H1 (cell line): ENCODE results near the gene NDUFS3. TPM values are rescaled to one million over a fixed set of nuclear protein-coding genes. Genes with fewer than 3 reads are reported as not detected.

Experiments
- CTCF ChIA-PET: fragments of 300-600 bp; sonication (Branson Sonifier 250); formaldehyde crosslinking; loops from one replicate; lab custom pipeline; 2021; ENCODE audit not compliant: partially characterized antibody; lab: Charles Lee
- POLR2A ChIA-PET: fragments of 300-600 bp; sonication (Branson Sonifier 250); formaldehyde crosslinking; loops from one replicate; lab custom pipeline; 2021; ENCODE audit warnings: inconsistent platforms; ENCODE audit not compliant: partially characterized antibody; lab: Charles Lee
- DNase-seq, 2 experiments: peaks; one replicate each; pipeline versions ENCODE4 v3.0.0 to v3.0.0-alpha.2; 2010 to 2022; ENCODE audit warnings: low spot score in 2 of 2, low read depth in 1 of 2, mixed read lengths in 1 of 2
- FAIRE-seq: peaks from 2 replicates; lab custom pipeline; 2011; peaks lifted over from hg19 to GRCh38; lab: Jason Lieb, UNC
- H2AFZ ChIP-seq: 2 replicates; pipeline ENCODE4 v1.8.1; 2012; ENCODE audit warnings: low read length, inconsistent platforms
- H2AK5ac ChIP-seq: 2 replicates; pipeline ENCODE4 v1.6.1; 2013; ENCODE audit warnings: low read depth, low read length
- H2BK120ac ChIP-seq: replicated peaks from 2 replicates; pipeline ENCODE3; 2013; ENCODE audit warnings: low read depth, low read length, inconsistent platforms
- H2BK12ac ChIP-seq: 2 replicates; pipeline ENCODE4 v1.6.1; 2013; ENCODE audit warnings: low read depth, low read length
- H2BK15ac ChIP-seq: 2 replicates; pipeline ENCODE4 v1.6.1; 2013; ENCODE audit warnings: low read length
- H2BK20ac ChIP-seq: 2 replicates; pipeline ENCODE4 v1.6.1; 2013; ENCODE audit warnings: low read length
- H2BK5ac ChIP-seq: 2 replicates; pipeline ENCODE4 v1.6.1; 2013; ENCODE audit warnings: low read depth, low read length
- H3K14ac ChIP-seq: 2 replicates; pipeline ENCODE4 v1.6.1; 2013; ENCODE audit warnings: inconsistent platforms; ENCODE audit not compliant: insufficient read length
- H3K18ac ChIP-seq: 2 replicates; pipeline ENCODE4 v1.6.1; 2013; ENCODE audit warnings: low read length; ENCODE audit errors: extremely low read depth
- H3K23ac ChIP-seq: 2 replicates; pipeline ENCODE4 v1.6.1; 2013; ENCODE audit warnings: inconsistent platforms; ENCODE audit not compliant: insufficient read length
- H3K23me2 ChIP-seq: 2 replicates; pipeline ENCODE4 v1.6.1; 2013; ENCODE audit warnings: low read depth, low read length
- H3K27ac ChIP-seq: 2 replicates; pipeline ENCODE4 v1.6.1; 2011; ENCODE audit warnings: low read depth, low read length, inconsistent platforms
- H3K27me3 ChIP-seq, 4 experiments: replicated peaks in 1 of 4; 1 replicate in 1 of 4; 2 replicates in 3 of 4; pipeline versions ENCODE4 v1.6.1 to v1.8.1; 2011 to 2013; ENCODE audit warnings: low read length in 3 of 4, mild to moderate bottlenecking in 3 of 4, inconsistent platforms in 2 of 4, mixed read lengths in 2 of 4, moderate library complexity in 1 of 4; ENCODE audit not compliant: control insufficient read depth in 3 of 4, insufficient read depth in 3 of 4; ENCODE audit errors: extremely low read depth in 1 of 4
- H3K36me3 ChIP-seq, 4 experiments: 2 replicates each; pipeline versions ENCODE4 v1.6.1 to v1.8.1; 2011 to 2013; ENCODE audit warnings: mild to moderate bottlenecking in 4 of 4, low read length in 3 of 4, moderate library complexity in 2 of 4, control low read depth in 1 of 4, inconsistent platforms in 1 of 4; ENCODE audit not compliant: insufficient read depth in 4 of 4, control insufficient read depth in 2 of 4
- H3K4ac ChIP-seq: replicated peaks from 2 replicates; pipeline ENCODE3; 2013; ENCODE audit warnings: low read length, low read depth, mixed read lengths, inconsistent platforms; ENCODE audit not compliant: insufficient read length
- H3K4me1 ChIP-seq, 4 experiments: replicated peaks in 1 of 4; 1 replicate in 1 of 4; 2 replicates in 3 of 4; pipeline versions ENCODE4 v1.6.1 to v1.8.1; 2011 to 2013; ENCODE audit warnings: low read length in 3 of 4, inconsistent platforms in 2 of 4, mixed read lengths in 1 of 4; ENCODE audit not compliant: insufficient read depth in 4 of 4, control insufficient read depth in 3 of 4
- H3K4me2 ChIP-seq, 2 experiments: 2 replicates each; pipeline versions ENCODE4 v1.6.1 to v1.8.1; 2011 to 2013; ENCODE audit warnings: low read depth in 2 of 2, low read length in 2 of 2, control low read depth in 1 of 2, inconsistent platforms in 1 of 2, mild to moderate bottlenecking in 1 of 2; ENCODE audit not compliant: insufficient read depth in 1 of 2
- H3K4me3 ChIP-seq, 4 experiments: fragments of 200-600, 300-600 bp in 1 of 4; sonication (generic), shearing (Covaris generic), sonication (Bioruptor Twin) in 1 of 4; 2 replicates each; pipeline versions ENCODE4 v1.5.1 to v1.8.1; 2011 to 2016; ENCODE audit warnings: low read length in 4 of 4, low read depth in 3 of 4, control low read depth in 2 of 4, inconsistent platforms in 2 of 4, mild to moderate bottlenecking in 2 of 4, mixed read lengths in 1 of 4, moderate library complexity in 1 of 4; ENCODE audit not compliant: insufficient read depth in 2 of 4; ENCODE audit errors: extremely low read depth in 1 of 4
- H3K56ac ChIP-seq: replicated peaks from 2 replicates; pipeline ENCODE3; 2013; ENCODE audit warnings: low read depth, mild to moderate bottlenecking, mixed read lengths, low read length, inconsistent platforms; ENCODE audit not compliant: insufficient read length
- H3K79me1 ChIP-seq: 2 replicates; pipeline ENCODE4 v1.6.1; 2013; ENCODE audit warnings: low read depth, low read length, control low read depth
- H3K79me2 ChIP-seq, 2 experiments: 2 replicates each; pipeline versions ENCODE4 v1.6.1 to v1.8.1; 2012 to 2013; ENCODE audit warnings: low read length in 2 of 2, mild to moderate bottlenecking in 2 of 2, inconsistent platforms in 1 of 2; ENCODE audit not compliant: insufficient read depth in 2 of 2, control insufficient read depth in 1 of 2
- H3K9ac ChIP-seq, 4 experiments: replicated peaks in 1 of 4; 1 replicate in 1 of 4; 2 replicates in 3 of 4; pipeline versions ENCODE4 v1.6.1 to v1.8.1; 2011 to 2013; ENCODE audit warnings: low read depth in 3 of 4, low read length in 3 of 4, control low read depth in 2 of 4, mild to moderate bottlenecking in 2 of 4, moderate library complexity in 2 of 4, inconsistent platforms in 1 of 4; ENCODE audit errors: extremely low read depth in 1 of 4
- H3K9me3 ChIP-seq, 2 experiments: 2 replicates each; pipeline versions ENCODE4 v1.6.1 to v1.8.1; 2012 to 2013; ENCODE audit warnings: mild to moderate bottlenecking in 2 of 2, moderate library complexity in 2 of 2, control low read depth in 1 of 2, inconsistent platforms in 1 of 2, low read depth in 1 of 2, low read length in 1 of 2, mixed read lengths in 1 of 2; ENCODE audit not compliant: insufficient read depth in 2 of 2
- H4K20me1 ChIP-seq, 2 experiments: replicated peaks in 1 of 2; 2 replicates each; pipeline versions ENCODE3 to v1.8.1; 2011 to 2013; ENCODE audit warnings: inconsistent platforms in 2 of 2, low read length in 2 of 2, mild to moderate bottlenecking in 1 of 2; ENCODE audit not compliant: insufficient read depth in 2 of 2, control insufficient read depth in 1 of 2
- H4K5ac ChIP-seq: 2 replicates; pipeline ENCODE4 v1.6.1; 2013; ENCODE audit warnings: low read length, low read depth, mixed read lengths, inconsistent platforms; ENCODE audit not compliant: insufficient read length
- H4K8ac ChIP-seq: 2 replicates; pipeline ENCODE4 v1.8.0; 2013; ENCODE audit warnings: mild to moderate bottlenecking, moderate library complexity, low read length, inconsistent platforms; ENCODE audit not compliant: insufficient read depth; ENCODE audit errors: extremely low read depth
- H4K91ac ChIP-seq: replicated peaks from 2 replicates; pipeline ENCODE3; 2013; ENCODE audit warnings: low read length, mixed read lengths, inconsistent platforms; ENCODE audit not compliant: insufficient read length
- ATF3 ChIP-seq: IDR thresholded peaks from 2 replicates; pipeline ENCODE4 v1.6.1; 2011; ENCODE audit warnings: low read depth, mild to moderate bottlenecking, low read length; ENCODE audit not compliant: insufficient read depth
- HDAC6 ChIP-seq: IDR thresholded peaks from one replicate; pipeline ENCODE4 v1.7.1; 2012; ENCODE audit warnings: low read depth, mild to moderate bottlenecking, inconsistent platforms, low read length, moderate library complexity
- JUND ChIP-seq: IDR thresholded peaks from 2 replicates; pipeline ENCODE4 v1.6.1; 2011; ENCODE audit warnings: mild to moderate bottlenecking, improper control_type of control experiment, low read length
- MAFK ChIP-seq: IDR thresholded peaks from 2 replicates; pipeline ENCODE4 v1.6.1; 2012; ENCODE audit warnings: low read depth, mild to moderate bottlenecking, improper control_type of control experiment, low read length
- RFX5 ChIP-seq: IDR thresholded peaks from 2 replicates; pipeline ENCODE4 v1.6.1; 2011; ENCODE audit warnings: low read depth, low read length, improper control_type of control experiment, borderline replicate concordance
- RXRA ChIP-seq: IDR thresholded peaks from 2 replicates; pipeline ENCODE4 v1.6.1; 2011; ENCODE audit warnings: low read depth, mild to moderate bottlenecking, low read length, moderate library complexity; ENCODE audit not compliant: insufficient read depth
- SIRT6 ChIP-seq: IDR thresholded peaks from one replicate; pipeline ENCODE4 v1.7.1; 2012; ENCODE audit warnings: low read length, inconsistent platforms
- SRF ChIP-seq: IDR thresholded peaks from 2 replicates; pipeline ENCODE4 v1.6.1; 2011; ENCODE audit warnings: mild to moderate bottlenecking, low read depth, low read length, moderate library complexity
- TAF1 ChIP-seq: IDR thresholded peaks from 2 replicates; pipeline ENCODE4 v1.6.1; 2011; ENCODE audit warnings: mild to moderate bottlenecking, low read depth, low read length
- WGBS, 2 experiments: shearing (Covaris generic) in 1 of 2; methylation state at CpG; one replicate each; pipeline versions ENCODE4 v1.1.6 to v1.1.7; 2013 to 2015; ENCODE audit warnings: low lambda C conversion rate in 2 of 2, mixed read lengths in 2 of 2, inconsistent platforms in 1 of 2, low coverage in 1 of 2, missing lambda C conversion rate in 1 of 2; ENCODE audit not compliant: insufficient replicate concordance in 2 of 2, insufficient coverage in 1 of 2, insufficient read length in 1 of 2; ENCODE audit errors: extremely low coverage in 1 of 2, missing lambda C conversion rate in 1 of 2; 5-methylcytosine and 5-hydroxymethylcytosine counted together
- polyA plus RNA-seq, 7 experiments: library from polyadenylated mRNA; depleted of rRNA in 3 of 7; stranded (reverse) in 5 of 7; unstranded in 2 of 7; fragments of >200 nt in 5 of 7; fragments of 200-250 nt in 2 of 7; gene quantifications; 1 replicate in 5 of 7; 2 replicates in 1 of 7; 4 replicates in 1 of 7; pipeline versions ENCODE4 v1.2.1 to v1.2.3, GENCODE V29; 2011 to 2013; ENCODE audit warnings: missing spikeins in 2 of 7, mixed read lengths in 2 of 7
- total RNA-seq: library from RNA; stranded (reverse); fragmentation: NEBNext Ultra II Directional; extraction: Animal tissue kit (Norgen Biotek cat#: 25700); gene quantifications from 2 replicates; pipeline ENCODE4 v1.2.1, GENCODE V29; 2021

The NDUFS3 gene
- total and polyA plus RNA-seq, 2 of the 8 experiments (the other 6 are each of a cell fraction or from before 2014, with no cell fraction given): 135 to 241 TPM

- H2BK12ac ChIP-seq: no peak overlapping the region
- no peaks in the 10 kb centered on the region for H3K23me2 ChIP-seq
- H3K9me3 ChIP-seq: no peaks in the 10 kb centered on the region
- no peak overlapping the region for H3K18ac ChIP-seq
- no peak overlapping the region for H4K91ac ChIP-seq
- H2BK20ac ChIP-seq: no peak overlapping the region
- no peak overlapping the region for H4K5ac ChIP-seq
- ChIA-PET CTCF (interaction anchor here (2.0 kb wide), 1 partner anchor 46 kb away, joined by 5 read pairs; no protein-coding TSS in a partner anchor), POLR2A (interaction anchor here (0.6 to 2.1 kb wide), 6 partner anchors 9 to 184 kb away, joined by 3 to 11 read pairs (median 3); partner anchors contain the start of gene CELF1)
- no peak overlapping the region for H3K56ac ChIP-seq
- no peak overlapping the region for H2BK120ac ChIP-seq
- H3K9ac ChIP-seq: no peak overlapping the region
- no peak overlapping the region for H2AK5ac ChIP-seq
- no peak overlapping the region for H3K4ac ChIP-seq
- no peak overlapping the region for H3K23ac ChIP-seq
- H3K79me1 ChIP-seq: peaks cover 8% of the 10 kb centered on the region; the same call in 1 of the 2 replicates
- H2AFZ ChIP-seq: no peak overlapping the region
- no peaks in the 10 kb centered on the region for H3K4me1 ChIP-seq
- H3K14ac ChIP-seq: no peak overlapping the region
- H2BK5ac ChIP-seq: no peak overlapping the region
- no peak overlapping the region for H2BK15ac ChIP-seq
- H3K4me3 ChIP-seq: no peak overlapping the region
- peaks cover 11 to 40% (median 23%) of the 10 kb centered on the region in 4 experiments for H3K36me3 ChIP-seq
- no peaks in the 10 kb centered on the region for H3K27me3 ChIP-seq
- FAIRE-seq: no peak
- no peak overlapping the region for H3K4me2 ChIP-seq
- 95% methylated on average over 4 of the region's 4 CpGs; no CpG with 5 or more reads in 1 of the 2 experiments for WGBS, 2 experiments
- DNase-seq: no peak
- no peak overlapping the region for H4K8ac ChIP-seq
- no peak overlapping the region for H3K27ac ChIP-seq
- H3K79me2 ChIP-seq: peaks cover 0 to 13% of the 10 kb centered on the region in 2 experiments; a peak in 2 of 4 replicates
- peaks cover 0 to 8% of the 10 kb centered on the region in 2 experiments for H4K20me1 ChIP-seq
- TF ChIP-seq ATF3: no peak
- TF ChIP-seq SIRT6: no peak
- no peak for TF ChIP-seq SRF
- no peak for TF ChIP-seq JUND
- TF ChIP-seq HDAC6: no peak
- no peak for TF ChIP-seq TAF1
- TF ChIP-seq MAFK: no peak
- TF ChIP-seq RXRA: no peak
- TF ChIP-seq RFX5: no peak
These were observed 7.5 kb upstream of the NDUFS3 start for GRCh38 chr11:47571357-47571729.
